Keratinocyte (primary cell): Measurements from ENCODE around the gene PTGES2.

Source experiments
- CTCF ChIP-seq, 3 experiments: IDR thresholded peaks in 1 of 3; conservative IDR thresholded peaks in 1 of 3; optimal IDR thresholded peaks in 1 of 3; 2 replicates in 2 of 3; 3 replicates in 1 of 3; pipeline versions ENCODE3 to v1.5.1; 2011; ENCODE audit warnings: low read length in 3 of 3, mild to moderate bottlenecking in 3 of 3, moderate library complexity in 2 of 3, control low read depth in 1 of 3, inconsistent platforms in 1 of 3; ENCODE audit not compliant: insufficient read depth in 2 of 3; ENCODE audit errors: extremely low read depth in 1 of 3
- EZH2 ChIP-seq: IDR thresholded peaks from one replicate; pipeline ENCODE4 v1.6.1; 2012; ENCODE audit warnings: inconsistent platforms, mild to moderate bottlenecking, low read length, moderate library complexity

GRCh38 chr9:128124451-128124850 is 3.1 kb downstream of the PTGES2 start:
- no peak for TF ChIP-seq CTCF (optimal IDR thresholded peaks at IDR 0.05 in 1 of 3, IDR thresholded peaks at IDR 0.05 in 1 of 3, conservative IDR thresholded peaks at IDR 0.05 in 1 of 3; ENCODE audit: extremely low read depth in 1 of 3, insufficient read depth in 2 of 3, low read length in 3 of 3)
- no peak for TF ChIP-seq EZH2
